A549 (cell line): ENCODE measurements around the gene WBP2. TPM values are rescaled to one million over a fixed set of nuclear protein-coding genes. Genes with fewer than 3 reads are reported as not detected.
A peak's percentile ranks its signal among the peaks of the same experiment; 100 is the strongest.

Experiments used
- ATAC-seq, 2 experiments: fragments of 200-7000 bp in 1 of 2; fragments of >200 bp in 1 of 2; cut with Nextera tagmentation in 1 of 2; cut with Tn5 transposase in 1 of 2; 3 replicates each; pipeline versions ENCODE4 v1.8.0 to v1.9.1; 2018 to 2020; ENCODE audit warnings: mild to moderate bottlenecking in 1 of 2, moderate library complexity in 1 of 2
- CTCF ChIA-PET: fragments of 300-600 bp; sonication (Branson Sonifier 250); formaldehyde crosslinking; extraction: SDS; loops from one replicate; lab custom pipeline; 2021; ENCODE audit warnings: antibody characterized with exemption, inconsistent platforms; lab: Yijun Ruan, JAX
- POLR2A ChIA-PET: fragments of 350-600 bp; formaldehyde crosslinking; extraction: SDS; loops from one replicate; lab custom pipeline; 2021; ENCODE audit warnings: antibody characterized with exemption, inconsistent platforms; lab: Yijun Ruan, JAX
- DNase-seq, 2 experiments: peaks; one replicate each; pipeline versions ENCODE4 v3.0.0 to v3.0.0-alpha.2; 2011 to 2016; ENCODE audit warnings: low read depth in 1 of 2, low spot score in 1 of 2
- FAIRE-seq: peaks from 2 replicates; lab custom pipeline; 2011; peaks lifted over from hg19 to GRCh38; lab: Jason Lieb, UNC
- H3K27ac ChIP-seq, 2 experiments: fragments of >200 bp; sonication (Bioruptor Twin); formaldehyde crosslinking; 3 replicates each; pipeline ENCODE4 v1.5.1; 2016 to 2017
- H3K4me1 ChIP-seq: fragments of >200 bp; sonication (Bioruptor Twin); formaldehyde crosslinking; 3 replicates; pipeline ENCODE4 v1.6.1; 2016
- H3K4me2 ChIP-seq: fragments of >200 bp; sonication (Bioruptor Twin); formaldehyde crosslinking; 3 replicates; pipeline ENCODE4 v1.6.1; 2016
- H3K4me3 ChIP-seq: fragments of >200 bp; sonication (Bioruptor Twin); formaldehyde crosslinking; 3 replicates; pipeline ENCODE4 v1.5.1; 2016
- H3K9me3 ChIP-seq: fragments of >200 bp; sonication (Bioruptor Twin); formaldehyde crosslinking; 3 replicates; pipeline ENCODE4 v1.6.1; 2016
- ATOH8 ChIP-seq: fragments of 250-450 bp; sonication (Bioruptor Pico); IDR thresholded peaks from 2 replicates; pipeline ENCODE4 v1.5.0; 2020; ENCODE audit warnings: low read depth, mild to moderate bottlenecking, moderate library complexity
- CEBPB ChIP-seq, 2 experiments: fragments of >200 bp in 1 of 2; sonication (Bioruptor Twin) in 1 of 2; formaldehyde crosslinking in 1 of 2; IDR thresholded peaks; 2 replicates each; pipeline ENCODE4 v1.6.1; 2012 to 2016
- CTCF ChIP-seq: fragments of >200 bp; sonication (Bioruptor Twin); formaldehyde crosslinking; IDR thresholded peaks from 3 replicates; pipeline ENCODE4 v1.5.1; 2016
- E2F6 ChIP-seq: IDR thresholded peaks from 2 replicates; pipeline ENCODE4 v1.6.1; 2012; ENCODE audit warnings: low read depth, borderline replicate concordance
- EHMT2 ChIP-seq: fragments of 200-600 bp; sonication (generic); IDR thresholded peaks from 2 replicates; pipeline ENCODE4 v1.6.1; 2016; ENCODE audit warnings: antibody characterized with exemption, low read depth, mild to moderate bottlenecking, moderate library complexity
- ESRRA ChIP-seq: fragments of 150-350 bp; IDR thresholded peaks from 2 replicates; pipeline ENCODE4 v1.6.1; 2014; ENCODE audit warnings: mild to moderate bottlenecking, low read length, borderline replicate concordance
- FOSB ChIP-seq: fragments of 250-450 bp; sonication (Bioruptor Pico); IDR thresholded peaks from 2 replicates; pipeline ENCODE4 v1.5.0; 2020; ENCODE audit warnings: mild to moderate bottlenecking, moderate library complexity
- FOSL2 ChIP-seq, 2 experiments: fragments of 450-650 bp in 1 of 2; fragments of >200 bp in 1 of 2; sonication (Bioruptor Twin) in 1 of 2; formaldehyde crosslinking; IDR thresholded peaks; 2 replicates each; pipeline versions ENCODE4 v1.5.0 to v1.6.1; 2016 to 2020; ENCODE audit warnings: mild to moderate bottlenecking in 1 of 2, moderate library complexity in 1 of 2
- FOXS1 ChIP-seq: fragments of 250-450 bp; sonication (Bioruptor Pico); IDR thresholded peaks from 2 replicates; pipeline ENCODE4 v1.5.0; 2020; ENCODE audit warnings: mild to moderate bottlenecking, moderate library complexity
- HES2 ChIP-seq: fragments of >200 bp; sonication (Bioruptor Twin); formaldehyde crosslinking; IDR thresholded peaks from 2 replicates; pipeline ENCODE4 v1.6.1; 2016
- HEYL ChIP-seq: fragments of 250-450 bp; sonication (Bioruptor Pico); IDR thresholded peaks from 2 replicates; pipeline ENCODE4 v1.8.0; 2021; ENCODE audit warnings: mild to moderate bottlenecking, moderate library complexity
- HOXA7 ChIP-seq: fragments of 250-450 bp; sonication (Bioruptor Pico); IDR thresholded peaks from 2 replicates; pipeline ENCODE4 v1.5.0; 2020; ENCODE audit warnings: mild to moderate bottlenecking, moderate library complexity
- HOXB13 ChIP-seq: fragments of 250-450 bp; sonication (Bioruptor Pico); IDR thresholded peaks from 2 replicates; pipeline ENCODE4 v1.5.0; 2020; ENCODE audit warnings: low read depth, mild to moderate bottlenecking, moderate library complexity
- JUN ChIP-seq, 2 experiments: fragments of >200 bp; sonication (Bioruptor Twin); formaldehyde crosslinking; IDR thresholded peaks; 2 replicates in 1 of 2; 3 replicates in 1 of 2; pipeline ENCODE4 v1.6.1; 2016 to 2017
- MAFK ChIP-seq: fragments of 450-650 bp; IDR thresholded peaks from 2 replicates; pipeline ENCODE4 v1.6.1; 2014; ENCODE audit not compliant: partially characterized antibody
- MAZ ChIP-seq: fragments of 150-350 bp; IDR thresholded peaks from 2 replicates; pipeline ENCODE4 v1.6.1; 2014; ENCODE audit warnings: antibody characterized with exemption, low read depth, low read length, borderline replicate concordance
- MYC ChIP-seq: IDR thresholded peaks from 2 replicates; pipeline ENCODE4 v1.6.1; 2012; ENCODE audit warnings: mild to moderate bottlenecking, inconsistent platforms, low read length, improper control_type of control experiment, borderline replicate concordance
- NFE2L2 ChIP-seq: fragments of 150-350 bp; conservative IDR thresholded peaks from 2 replicates; pipeline ENCODE4 v1.6.1; 2014; ENCODE audit warnings: low read length
- NPAS2 ChIP-seq: fragments of 250-450 bp; sonication (Bioruptor Pico); IDR thresholded peaks from 2 replicates; pipeline ENCODE4 v1.8.0; 2022; ENCODE audit warnings: mild to moderate bottlenecking, moderate library complexity, borderline replicate concordance
- NR3C1 ChIP-seq: fragments of >200 bp; sonication (Bioruptor Twin); formaldehyde crosslinking; IDR thresholded peaks from 3 replicates; pipeline ENCODE4 v1.6.1; 2017
- POLR2A ChIP-seq: IDR thresholded peaks from 2 replicates; pipeline ENCODE4 v1.6.1; 2012; ENCODE audit warnings: mild to moderate bottlenecking, low read length
- RAD21 ChIP-seq, 2 experiments: fragments of >200 bp in 1 of 2; sonication (Bioruptor Twin) in 1 of 2; formaldehyde crosslinking in 1 of 2; IDR thresholded peaks in 1 of 2; conservative IDR thresholded peaks in 1 of 2; 2 replicates in 1 of 2; 3 replicates in 1 of 2; pipeline ENCODE4 v1.6.1; 2012 to 2018; ENCODE audit warnings: inconsistent platforms in 1 of 2
- RNF2 ChIP-seq: fragments of 200-600 bp; sonication (generic); IDR thresholded peaks from 2 replicates; pipeline ENCODE4 v1.6.1; 2016; ENCODE audit warnings: low read depth, mild to moderate bottlenecking, antibody characterized with exemption, moderate library complexity, borderline replicate concordance
- SMC3 ChIP-seq: fragments of >200 bp; sonication (Bioruptor Twin); formaldehyde crosslinking; IDR thresholded peaks from 3 replicates; pipeline ENCODE4 v1.6.1; 2018; ENCODE audit warnings: inconsistent platforms
- TP53 ChIP-seq: fragments of 250-450 bp; sonication (Bioruptor Pico); IDR thresholded peaks from 2 replicates; pipeline ENCODE4 v1.5.0; 2021; ENCODE audit warnings: mild to moderate bottlenecking, moderate library complexity
- ZC3H11A ChIP-seq: fragments of 450-650 bp; IDR thresholded peaks from 2 replicates; pipeline ENCODE4 v1.6.1; 2014; ENCODE audit warnings: antibody characterized with exemption, mild to moderate bottlenecking
- ZSCAN20 ChIP-seq: fragments of 250-450 bp; sonication (Bioruptor Pico); IDR thresholded peaks from 2 replicates; pipeline ENCODE4 v1.8.0; 2022; ENCODE audit warnings: mild to moderate bottlenecking, moderate library complexity
- WGBS: methylation state at CpG from one replicate; pipeline ENCODE4 v1.1.6; 2017; ENCODE audit errors: missing lambda C conversion rate; 5-methylcytosine and 5-hydroxymethylcytosine counted together
- polyA plus RNA-seq, 4 experiments: library from polyadenylated mRNA; depleted of rRNA in 3 of 4; stranded (reverse); fragments of >200 nt; fragmentation: RNase III in 1 of 4; extraction: RNeasy Plus Mini Kit Qiagen cat#74134 plus additional on column Dnase treatment in 1 of 4; gene quantifications; 2 replicates in 3 of 4; 3 replicates in 1 of 4; pipeline ENCODE4 v1.2.3, GENCODE V29; 2011 to 2017
- TF ChIP-seq, protein P1 (sequence below): IDR thresholded peaks from 2 replicates; pipeline ENCODE4 v1.6.1; 2012
- TF ChIP-seq, protein P2 (sequence below): fragments of 450-650 bp; IDR thresholded peaks from 2 replicates; pipeline ENCODE4 v1.6.1; 2014; ENCODE audit warnings: antibody characterized with exemption
- TF ChIP-seq, protein P3 (sequence below): fragments of >200 bp; sonication (Bioruptor Twin); formaldehyde crosslinking; IDR thresholded peaks from 3 replicates; pipeline ENCODE4 v1.6.1; 2016

WBP2 gene
- polyA plus RNA-seq, 2 of the 4 experiments (the other 2 are of a cell fraction): 39.7 to 131 TPM

GRCh38 chr17:75840799-75841164 is 14.4 kb downstream of the WBP2 start:
- H3K4me1 ChIP-seq: peaks cover 21% of the 10 kb centered on the region
- no peaks in the 10 kb centered on the region for H3K9me3 ChIP-seq
- TF ChIP-seq FOXS1 (CRISPR knock-in tag) (no peak), RNF2 (no peak), TP53 (CRISPR knock-in tag) (no peak), E2F6 (no peak), NFE2L2 (no peak), FOSB (CRISPR knock-in tag) (no peak), ZC3H11A (no peak), JUN (IDR thresholded peaks at IDR 0.05) (no peak), CTCF (no peak), HEYL (CRISPR knock-in tag) (no peak), MAFK (no peak), ESRRA (no peak), ATOH8 (CRISPR knock-in tag) (no peak), HES2 (no peak), POLR2A (no peak), ZSCAN20 (no peak)
- TF ChIP-seq, protein P1, sequence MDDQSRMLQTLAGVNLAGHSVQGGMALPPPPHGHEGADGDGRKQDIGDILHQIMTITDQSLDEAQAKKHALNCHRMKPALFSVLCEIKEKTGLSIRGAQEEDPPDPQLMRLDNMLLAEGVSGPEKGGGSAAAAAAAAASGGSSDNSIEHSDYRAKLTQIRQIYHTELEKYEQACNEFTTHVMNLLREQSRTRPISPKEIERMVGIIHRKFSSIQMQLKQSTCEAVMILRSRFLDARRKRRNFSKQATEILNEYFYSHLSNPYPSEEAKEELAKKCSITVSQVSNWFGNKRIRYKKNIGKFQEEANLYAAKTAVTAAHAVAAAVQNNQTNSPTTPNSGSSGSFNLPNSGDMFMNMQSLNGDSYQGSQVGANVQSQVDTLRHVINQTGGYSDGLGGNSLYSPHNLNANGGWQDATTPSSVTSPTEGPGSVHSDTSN: no peak
- TF ChIP-seq, protein P2, sequence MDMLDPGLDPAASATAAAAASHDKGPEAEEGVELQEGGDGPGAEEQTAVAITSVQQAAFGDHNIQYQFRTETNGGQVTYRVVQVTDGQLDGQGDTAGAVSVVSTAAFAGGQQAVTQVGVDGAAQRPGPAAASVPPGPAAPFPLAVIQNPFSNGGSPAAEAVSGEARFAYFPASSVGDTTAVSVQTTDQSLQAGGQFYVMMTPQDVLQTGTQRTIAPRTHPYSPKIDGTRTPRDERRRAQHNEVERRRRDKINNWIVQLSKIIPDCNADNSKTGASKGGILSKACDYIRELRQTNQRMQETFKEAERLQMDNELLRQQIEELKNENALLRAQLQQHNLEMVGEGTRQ: no peak
- TF ChIP-seq, all 56 proteins: peak for 0
- Histone ChIP-seq H3K27ac (no peak overlapping the region), H3K4me2 (no peak overlapping the region), H3K4me3 (no peak overlapping the region)
- POLR2A ChIA-PET: interaction anchor here (1.2 to 1.6 kb wide), 2 partner anchors 15 to 61 kb away, joined by 4 to 5 read pairs; partner anchors contain the start of gene WBP2
- CTCF ChIA-PET: interaction anchor here (1.4 to 37.0 kb wide), 3 partner anchors 0 to 36 kb away, joined by 8 to 691 read pairs (median 691); partner anchors contain the start of genes UNC13D and WBP2
- FAIRE-seq (no peak), DNase-seq (no peak), ATAC-seq (no peak)
- 57% methylated on average over 7 of the region's 7 CpGs for WGBS

- no peak overlapping the region for H3K4me2 ChIP-seq
- no peaks in the 10 kb centered on the region for H3K9me3 ChIP-seq
- H3K4me1 ChIP-seq: peaks cover 15% of the 10 kb centered on the region
- no peak for DNase-seq
- 92% methylated on average over 35 of the region's 36 CpGs for WGBS
- ATAC-seq: no peak
- CTCF ChIA-PET: interaction anchor here (0.7 to 37.0 kb wide), 5 partner anchors 1 to 700 kb away, joined by 3 to 691 read pairs (median 8); partner anchors contain the start of genes UNC13D and WBP2
- H3K27ac ChIP-seq: 0 out of 6 replicates have a peak overlapping the region, but pooled peaks of 1 of the 2 experiments have one; percentile 32
- no peak overlapping the region for H3K4me3 ChIP-seq
- POLR2A ChIA-PET: interaction anchor here (0.6 to 1.6 kb wide), 4 partner anchors 15 to 61 kb away, joined by 3 to 6 read pairs (median 4); partner anchors contain the start of gene WBP2
- no peak for FAIRE-seq
- TF ChIP-seq FOSL2 (IDR thresholded peaks at IDR 0.05): no peak
- no peak for TF ChIP-seq FOSL2 (CRISPR knock-in tag; IDR thresholded peaks at IDR 0.05)
- TF ChIP-seq HOXA7 (CRISPR knock-in tag): no peak
- TF ChIP-seq NR3C1: no peak
- TF ChIP-seq CEBPB (IDR thresholded peaks at IDR 0.05): no peak
- TF ChIP-seq EHMT2: no peak
- no peak for TF ChIP-seq MYC
- no peak for TF ChIP-seq NPAS2 (CRISPR knock-in tag)
- TF ChIP-seq SMC3: no peak
- TF ChIP-seq, protein P3, sequence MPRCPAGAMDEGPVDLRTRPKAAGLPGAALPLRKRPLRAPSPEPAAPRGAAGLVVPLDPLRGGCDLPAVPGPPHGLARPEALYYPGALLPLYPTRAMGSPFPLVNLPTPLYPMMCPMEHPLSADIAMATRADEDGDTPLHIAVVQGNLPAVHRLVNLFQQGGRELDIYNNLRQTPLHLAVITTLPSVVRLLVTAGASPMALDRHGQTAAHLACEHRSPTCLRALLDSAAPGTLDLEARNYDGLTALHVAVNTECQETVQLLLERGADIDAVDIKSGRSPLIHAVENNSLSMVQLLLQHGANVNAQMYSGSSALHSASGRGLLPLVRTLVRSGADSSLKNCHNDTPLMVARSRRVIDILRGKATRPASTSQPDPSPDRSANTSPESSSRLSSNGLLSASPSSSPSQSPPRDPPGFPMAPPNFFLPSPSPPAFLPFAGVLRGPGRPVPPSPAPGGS: no peak
- no peak for TF ChIP-seq RNF2
- no peak for TF ChIP-seq MAZ
- TF ChIP-seq RAD21 (conservative IDR thresholded peaks at IDR 0.05 in 1 of 2, IDR thresholded peaks at IDR 0.05 in 1 of 2): no peak
- no peak for TF ChIP-seq HOXB13 (CRISPR knock-in tag)
Measured at GRCh38 chr17:75839942-75840798, 15.0 kb downstream of the WBP2 start.
